CD4-positive, alpha-beta T cell (primary cell): ENCODE data around the gene CDH22. TPM values are rescaled to one million over a fixed set of nuclear protein-coding genes. Genes with fewer than 3 reads are reported as not detected.

ENCODE experiments used
- ATAC-seq: fragments of 200-7000 bp; cut with Tn5 transposase; one replicate; pipeline ENCODE4 v1.10.0; 2022; ENCODE audit warnings: mild to moderate bottlenecking; ENCODE audit not compliant: poor library complexity
- CTCF ChIA-PET: fragments of 350-600 bp; sonication (Branson Sonifier 250); formaldehyde crosslinking; loops from one replicate; lab custom pipeline; 2021; ENCODE audit warnings: antibody characterized with exemption, inconsistent platforms; lab: Charles Lee
- POLR2A ChIA-PET: fragments of 350-600 bp; sonication (Branson Sonifier 250); formaldehyde crosslinking; loops from one replicate; lab custom pipeline; 2021; ENCODE audit warnings: antibody characterized with exemption, inconsistent platforms; lab: Charles Lee
- DNase-seq, 14 experiments: peaks; one replicate each; pipeline ENCODE4 v3.0.0-alpha.2; 2013 to 2020; ENCODE audit warnings: mixed read lengths in 2 of 14
- H3K27ac ChIP-seq, 2 donors: one replicate each; pipeline versions ENCODE4 v1.5.1 to v1.7.0; 2013; ENCODE audit warnings: low read length in 2 of 2, low read depth in 1 of 2, mild to moderate bottlenecking in 1 of 2
- H3K27me3 ChIP-seq, 2 experiments: 1 replicate in 1 of 2; 2 replicates in 1 of 2; pipeline versions ENCODE4 v1.6.1 to v1.7.0; 2013; ENCODE audit warnings: low read length in 2 of 2, control low read depth in 1 of 2, mild to moderate bottlenecking in 1 of 2, moderate library complexity in 1 of 2; ENCODE audit not compliant: insufficient read depth in 2 of 2, control insufficient read depth in 1 of 2
- H3K36me3 ChIP-seq: one replicate; pipeline ENCODE4 v1.6.1; 2013; ENCODE audit warnings: low read length, control low read depth; ENCODE audit not compliant: insufficient read depth
- H3K4me1 ChIP-seq: one replicate; pipeline ENCODE4 v1.6.1; 2013; ENCODE audit warnings: low read length, control low read depth; ENCODE audit not compliant: insufficient read depth
- H3K4me3 ChIP-seq: one replicate; pipeline ENCODE4 v1.5.1; 2013; ENCODE audit warnings: mild to moderate bottlenecking, low read length, moderate library complexity
- H3K9me3 ChIP-seq, 2 experiments: 1 replicate in 1 of 2; 2 replicates in 1 of 2; pipeline versions ENCODE4 v1.6.1 to v1.7.0; 2013; ENCODE audit warnings: low read length in 2 of 2, mild to moderate bottlenecking in 2 of 2, control low read depth in 1 of 2, moderate library complexity in 1 of 2; ENCODE audit not compliant: control insufficient read depth in 1 of 2, insufficient read depth in 1 of 2
- H3K27ac Mint-ChIP-seq: one replicate; pipeline ENCODE4 v1.8.0; 2020; ENCODE audit warnings: mixed read lengths
- H3K27me3 Mint-ChIP-seq: one replicate; pipeline ENCODE4 v1.8.0; 2021; ENCODE audit warnings: mixed read lengths
- H3K36me3 Mint-ChIP-seq: one replicate; pipeline ENCODE4 v1.8.0; 2021; ENCODE audit warnings: low read depth, mixed read lengths
- H3K4me1 Mint-ChIP-seq: one replicate; pipeline ENCODE4 v1.8.0; 2021; ENCODE audit warnings: low read depth, mixed read lengths
- H3K4me3 Mint-ChIP-seq: one replicate; pipeline ENCODE4 v1.8.0; 2020; ENCODE audit warnings: mild to moderate bottlenecking, mixed read lengths
- H3K9me3 Mint-ChIP-seq: one replicate; pipeline ENCODE4 v1.8.0; 2020; ENCODE audit warnings: mixed read lengths
- CTCF ChIP-seq: fragments of 200-600 bp; IDR thresholded peaks from one replicate; pipeline ENCODE4 v1.8.0; 2022; ENCODE audit warnings: antibody characterized with exemption, mild to moderate bottlenecking
- intact Hi-C, 2 experiments: fragments of 100-400 bp; cut with DNase I in 1 of 2; cut with micrococcal nuclease in 1 of 2; formaldehyde crosslinking; loops; one replicate each; pipeline versions ENCODE4 v1.15.1 to v1.9.0; 2023 to 2025; cut with DNase I, micrococcal nuclease
- total RNA-seq, 174 experiments: library from RNA in 2 of 174; stranded (reverse) in 2 of 174; gene quantifications; one replicate each; pipeline ENCODE4 v1.2.3 and lab custom pipeline; 2021 to 2026

CDH22 gene
- total RNA-seq, 2 experiments from 2014 or later = not detected

- Mint-ChIP-seq H3K4me1 (no peaks in the 10 kb centered on the region), H3K4me3 (no peak overlapping the region), H3K27ac (no peak overlapping the region), H3K27me3 (peaks cover 18% of the 10 kb centered on the region), H3K9me3 (no peaks in the 10 kb centered on the region), H3K36me3 (no peaks in the 10 kb centered on the region)
- Histone ChIP-seq H3K9me3 (no peaks in the 10 kb centered on the region), H3K27ac (no peak overlapping the region), H3K36me3 (no peaks in the 10 kb centered on the region), H3K4me3 (no peak overlapping the region), H3K4me1 (no peaks in the 10 kb centered on the region), H3K27me3 (peaks cover 0 to 4% of the 10 kb centered on the region in 2 experiments)
- peak in 4 of 14 experiments; percentile 9 to 21 (median 12) for DNase-seq
- intact Hi-C loops = no loop called here
- no peak for ATAC-seq
- POLR2A ChIA-PET = no interaction called here
- peak; percentile 18 for TF ChIP-seq CTCF
- CTCF ChIA-PET = no interaction called here
These were observed 156.4 kb downstream of the CDH22 start for GRCh38 chr20:46151936-46152335.

- no peak overlapping the region for H3K27ac Mint-ChIP-seq
- H3K9me3 Mint-ChIP-seq = no peaks in the 10 kb centered on the region
- ATAC-seq = no peak
- ChIA-PET CTCF (no interaction called here), POLR2A (no interaction called here)
- no peaks in the 10 kb centered on the region for H3K36me3 ChIP-seq
- DNase-seq = no peak
- intact Hi-C loops = no loop called here
- no peak overlapping the region for H3K4me3 ChIP-seq
- no peaks in the 10 kb centered on the region for H3K9me3 ChIP-seq
- no peaks in the 10 kb centered on the region for H3K36me3 Mint-ChIP-seq
- H3K4me1 ChIP-seq = no peaks in the 10 kb centered on the region
- H3K27me3 Mint-ChIP-seq = peaks cover 18% of the 10 kb centered on the region
- H3K27ac ChIP-seq = no peak overlapping the region
- no peaks in the 10 kb centered on the region for H3K4me1 Mint-ChIP-seq
- H3K4me3 Mint-ChIP-seq = no peak overlapping the region
- H3K27me3 ChIP-seq = peaks cover 0 to 4% of the 10 kb centered on the region in 2 experiments
- no peak for TF ChIP-seq CTCF
These were observed 157.4 kb downstream of the CDH22 start for GRCh38 chr20:46150943-46151342.

GRCh38 chr20:46148313-46149208 lies 159.7 kb downstream of the CDH22 start:
- no peak overlapping the region for H3K27ac Mint-ChIP-seq
- Histone ChIP-seq H3K9me3 (no peaks in the 10 kb centered on the region), H3K36me3 (no peaks in the 10 kb centered on the region), H3K27ac (no peak overlapping the region), H3K4me3 (no peak overlapping the region), H3K4me1 (no peaks in the 10 kb centered on the region), H3K27me3 (peaks cover 0 to 4% of the 10 kb centered on the region in 2 experiments)
- DNase-seq (no peak), ATAC-seq (no peak)
- peaks cover 2% of the 10 kb centered on the region for H3K27me3 Mint-ChIP-seq
- no peaks in the 10 kb centered on the region for H3K36me3 Mint-ChIP-seq
- ChIA-PET POLR2A (no interaction called here), CTCF (no interaction called here)
- H3K9me3 Mint-ChIP-seq = no peaks in the 10 kb centered on the region
- no peaks in the 10 kb centered on the region for H3K4me1 Mint-ChIP-seq
- no peak for TF ChIP-seq CTCF
- intact Hi-C loops = no loop called here
- H3K4me3 Mint-ChIP-seq = no peak overlapping the region
